Fibroblast of mammary gland (primary cell): ENCODE results near the gene PATJ.
A peak's percentile ranks its signal among the peaks of the same experiment; 100 is the strongest.
"Not testable (repeated sequence)": the region's sequence is repeated elsewhere in the genome, so short reads cannot be mapped to it uniquely, and the experiment has no call there.

Experiments used
- DNase-seq: peaks from one replicate; pipeline ENCODE4 v3.0.0-alpha.2; 2010; ENCODE audit warnings: low read depth
- H3K4me3 ChIP-seq: 2 replicates; pipeline ENCODE4 v1.5.1; 2011; ENCODE audit warnings: low read depth, mild to moderate bottlenecking, low read length, moderate library complexity; ENCODE audit not compliant: control insufficient read depth
- CTCF ChIP-seq: conservative IDR thresholded peaks from 2 replicates; pipeline ENCODE4 v1.5.1; 2011; ENCODE audit warnings: low read depth, low read length, inconsistent platforms; ENCODE audit not compliant: control insufficient read depth, insufficient read depth

PATJ gene

GRCh38 chr1:61711969-61712368, 30.3 kb upstream of the PATJ start:
- no peak for TF ChIP-seq CTCF
- DNase-seq: no peak
- H3K4me3 ChIP-seq: no peak overlapping the region

GRCh38 chr1:61718996-61719663, 23.1 kb upstream of the PATJ start:
- not testable (repeated sequence) for H3K4me3 ChIP-seq, DNase-seq

GRCh38 chr1:61724506-61724812, 17.8 kb upstream of the PATJ start:
- no peak for TF ChIP-seq CTCF
- DNase-seq: peak; percentile 13
- peak overlapping the region; percentile 100 for H3K4me3 ChIP-seq

GRCh38 chr1:61724813-61725694, 17.2 kb upstream of the PATJ start, which contains the start of gene TM2D1:
TM2D1 (minus strand) TSS chr1:61725141; CDS start chr1:61725120, 21 bp downstream.
- H3K4me3 ChIP-seq: peak within 1 kb of the TSS; percentile 100
- TF ChIP-seq CTCF: no peak
- peak; percentile 87 for DNase-seq

GRCh38 chr1:61727544-61727943, 14.7 kb upstream of the PATJ start:
- DNase-seq: no peak
- no peak for TF ChIP-seq CTCF
- no peak overlapping the region for H3K4me3 ChIP-seq

- DNase-seq, H3K4me3 ChIP-seq: not testable (repeated sequence)
Observed at GRCh38 chr1:61730679-61731078, 11.6 kb upstream of the PATJ start.

- TF ChIP-seq CTCF: no peak
- no peak overlapping the region for H3K4me3 ChIP-seq
- DNase-seq: no peak
Observed at GRCh38 chr1:61732726-61733125, 9.6 kb upstream of the PATJ start.
